GM21786 (cell line): Measurements from ENCODE around the gene SEMA6B.

Experiments used
- ATAC-seq: cut with Tn5 transposase; IDR thresholded peaks from one replicate; pipeline ENCODE4 v1.9.1; 2021; ENCODE audit not compliant: unreplicated experiment

The SEMA6B gene

DNA sequence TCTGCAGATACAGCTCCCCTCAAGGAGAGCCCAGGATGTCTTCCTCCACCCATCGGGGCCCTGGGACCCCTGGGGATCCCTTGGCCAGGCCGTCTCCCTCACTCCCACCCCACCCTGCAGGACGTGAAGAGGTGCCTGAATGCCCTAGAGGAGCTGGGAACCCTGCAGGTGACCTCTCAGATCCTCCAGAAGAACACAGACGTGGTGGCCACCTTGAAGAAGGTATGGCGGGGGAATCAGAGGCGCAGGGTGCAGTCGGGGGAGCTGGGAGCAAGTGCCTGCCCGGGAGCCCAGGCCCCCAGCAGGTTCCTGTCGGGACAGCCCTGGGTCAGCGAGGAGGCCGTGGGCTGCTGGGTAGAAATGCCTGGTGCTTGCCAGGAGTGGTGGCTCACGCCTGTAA, 60.8 kb downstream of the SEMA6B start:
- no peak for ATAC-seq

DNA sequence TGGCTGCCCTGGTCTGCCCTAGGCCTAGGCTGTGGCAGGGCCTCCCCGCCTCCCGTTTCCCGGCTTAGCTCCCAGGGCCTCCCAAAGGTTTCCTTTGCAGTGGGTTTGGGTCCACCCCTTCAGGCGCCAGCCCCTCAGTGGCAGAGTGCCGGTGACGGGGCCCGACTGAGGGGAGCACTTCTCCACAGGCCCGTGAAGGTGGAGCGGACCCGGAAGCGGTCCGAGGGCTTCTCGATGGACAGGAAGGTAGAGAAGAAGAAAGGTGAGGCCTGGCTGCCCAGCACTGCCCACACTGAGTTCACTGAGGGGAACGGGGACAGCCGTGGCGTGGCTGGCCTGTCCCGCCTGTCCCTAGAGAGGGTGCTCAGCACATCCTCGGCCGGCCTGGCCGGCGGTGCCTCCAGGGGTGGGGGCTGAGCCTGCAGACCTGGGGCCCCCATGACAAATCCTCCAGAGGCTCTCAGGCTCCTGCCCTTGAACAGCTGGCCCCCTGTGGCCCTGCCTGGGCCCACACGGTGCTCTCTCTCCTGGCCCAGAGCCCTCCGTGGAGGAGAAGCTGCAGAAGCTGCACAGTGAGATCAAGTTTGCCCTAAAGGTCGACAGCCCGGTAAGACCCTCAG, 61.6 kb downstream of the SEMA6B start:
- no peak for ATAC-seq

DNA sequence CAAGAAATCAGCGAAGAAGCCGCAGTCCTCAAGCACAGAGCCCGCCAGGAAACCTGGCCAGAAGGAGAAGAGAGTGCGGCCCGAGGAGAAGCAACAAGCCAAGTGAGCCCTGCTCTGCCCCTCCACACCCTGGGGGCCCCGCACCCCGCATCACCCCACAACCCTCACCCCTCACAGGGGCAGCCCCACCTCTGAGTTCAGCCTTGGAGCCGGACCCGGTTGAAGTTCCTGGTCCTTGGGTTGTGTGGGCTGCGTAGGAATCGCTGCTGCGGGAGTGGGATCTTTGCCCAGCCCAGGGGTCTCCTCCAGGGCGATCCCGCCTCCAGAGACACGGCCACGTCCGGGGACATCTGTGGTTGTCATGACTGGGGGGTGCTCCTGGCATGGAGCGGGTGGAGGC, 63.2 kb downstream of the SEMA6B start:
- ATAC-seq, result no peak

GRCh38 chr19:4495471-4495870, 64.0 kb downstream of the SEMA6B start:
- no peak for ATAC-seq

GRCh38 chr19:4494691-4495064, 64.8 kb downstream of the SEMA6B start:
- ATAC-seq, result no peak

- ATAC-seq, result no peak
These were observed 65.4 kb downstream of the SEMA6B start for GRCh38 chr19:4493929-4494690.

DNA sequence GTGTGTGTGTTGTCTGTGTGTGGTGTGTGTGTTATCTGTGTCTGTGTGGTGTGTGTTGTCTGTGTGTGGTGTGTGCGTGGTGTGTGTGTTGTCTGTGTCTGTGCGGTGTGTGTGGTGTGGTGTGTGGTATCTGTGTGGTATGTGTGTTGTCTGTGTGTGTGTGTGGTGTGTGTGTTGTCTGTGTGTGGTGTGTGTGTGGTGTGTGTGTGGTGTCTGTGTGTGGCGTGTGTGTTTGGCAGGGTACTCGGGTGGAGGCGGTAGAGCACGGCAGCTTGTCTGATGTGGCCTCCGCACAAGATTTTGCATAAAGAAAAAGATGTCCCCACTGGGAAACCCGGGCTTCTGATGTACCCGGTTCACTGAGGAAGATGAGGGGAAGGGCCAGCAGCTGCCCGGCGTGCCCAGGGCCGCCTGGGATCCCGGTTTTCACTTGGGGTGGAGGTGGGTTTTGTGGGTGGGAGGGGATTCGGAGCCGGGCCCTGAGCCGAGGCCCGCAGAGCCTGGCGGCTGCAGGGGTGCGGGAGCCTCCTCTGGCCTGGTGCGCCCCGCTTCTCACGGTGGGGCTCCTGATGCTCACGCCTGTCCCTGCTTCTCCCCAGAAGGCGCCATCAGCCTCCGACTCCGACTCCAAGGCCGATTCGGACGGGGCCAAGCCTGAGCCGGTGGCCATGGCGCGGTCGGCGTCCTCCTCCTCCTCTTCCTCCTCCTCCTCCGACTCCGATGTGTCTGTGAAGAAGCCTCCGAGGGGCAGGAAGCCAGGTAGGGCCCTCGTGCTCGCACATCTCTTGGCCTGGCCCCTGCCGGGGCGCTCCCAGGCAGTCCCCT, 66.2 kb downstream of the SEMA6B start:
- no peak for ATAC-seq
